ENCODE data around the gene EXOSC9. TPM values are rescaled to one million over a fixed set of nuclear protein-coding genes. Genes with fewer than 3 reads are reported as not detected.
A peak's percentile ranks its signal among the peaks of the same experiment; 100 is the strongest.
"Not testable (repeated sequence)": the region's sequence is repeated elsewhere in the genome, so short reads cannot be mapped to it uniquely, and the experiment has no call there.

EXOSC9 gene, protein sequence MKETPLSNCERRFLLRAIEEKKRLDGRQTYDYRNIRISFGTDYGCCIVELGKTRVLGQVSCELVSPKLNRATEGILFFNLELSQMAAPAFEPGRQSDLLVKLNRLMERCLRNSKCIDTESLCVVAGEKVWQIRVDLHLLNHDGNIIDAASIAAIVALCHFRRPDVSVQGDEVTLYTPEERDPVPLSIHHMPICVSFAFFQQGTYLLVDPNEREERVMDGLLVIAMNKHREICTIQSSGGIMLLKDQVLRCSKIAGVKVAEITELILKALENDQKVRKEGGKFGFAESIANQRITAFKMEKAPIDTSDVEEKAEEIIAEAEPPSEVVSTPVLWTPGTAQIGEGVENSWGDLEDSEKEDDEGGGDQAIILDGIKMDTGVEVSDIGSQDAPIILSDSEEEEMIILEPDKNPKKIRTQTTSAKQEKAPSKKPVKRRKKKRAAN
- polyA plus RNA-seq (2011; rRNA removed) (14.3 and 21.8 TPM in 2 replicates), polyA minus RNA-seq (2011; rRNA and poly(A)+ RNA removed) (17.0 and 17.2 TPM in 2 replicates)

DNA sequence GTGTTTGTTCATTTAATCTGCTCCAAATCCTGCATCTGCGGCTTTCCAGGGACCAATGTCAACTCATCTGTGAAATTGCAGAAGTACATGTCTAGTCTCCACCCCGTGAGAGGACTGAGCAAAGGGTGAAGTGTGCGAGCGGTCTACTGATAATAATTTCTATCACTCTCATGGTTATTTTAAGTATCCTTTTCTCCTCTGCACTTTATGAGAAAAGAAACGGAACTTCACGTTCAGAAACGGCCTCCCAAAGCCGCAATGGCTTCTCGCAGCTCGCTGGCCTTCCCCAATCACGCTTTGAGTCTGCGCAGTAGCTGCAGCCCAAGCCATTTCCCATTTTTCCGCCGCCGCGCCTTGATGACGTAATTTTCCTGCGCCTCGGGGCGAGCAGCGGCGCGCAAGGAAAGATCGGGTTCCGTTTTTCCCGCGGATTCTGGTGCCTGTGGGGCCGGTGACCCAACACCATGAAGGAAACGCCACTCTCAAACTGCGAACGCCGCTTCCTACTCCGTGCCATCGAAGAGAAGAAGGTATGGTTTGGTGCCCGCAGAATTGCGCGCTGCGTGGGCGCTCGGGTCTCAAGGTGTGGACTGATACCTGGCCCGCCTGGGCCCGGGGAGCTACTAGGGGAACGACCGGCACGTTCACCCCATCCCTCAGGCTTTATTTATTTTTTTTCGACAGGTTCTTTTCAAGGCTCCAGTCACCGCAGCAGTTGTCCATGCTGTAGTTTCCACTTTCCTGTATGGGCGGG, at the start of gene EXOSC9:
Gene EXOSC9 (plus strand): TSS at position 363 of the 754 bp plus-strand sequence. CDS start 102 bp downstream, at position 465.
- POLR2A ChIA-PET, result no interaction called here
- H3K4me3 ChIP-seq (ENCODE audit: low read depth, low read length), result peak within 1 kb of the TSS; percentile 72
- H3K27me3 ChIP-seq (ENCODE audit: control insufficient read depth, insufficient read depth, low read length), result no peaks in the 10 kb centered on the region
- DNase-seq (ENCODE audit: low read depth), result peak; percentile 60
- CTCF ChIA-PET, result interaction anchor here (0.6 to 1.5 kb wide), 3 partner anchors 12 to 126 kb away, joined by 3 read pairs; no protein-coding TSS in a partner anchor
- no peaks in the 10 kb centered on the region; the same call in none of the 2 replicates for H3K36me3 ChIP-seq (ENCODE audit: control insufficient read depth, insufficient read depth, low read length)
- TF ChIP-seq, protein P1, sequence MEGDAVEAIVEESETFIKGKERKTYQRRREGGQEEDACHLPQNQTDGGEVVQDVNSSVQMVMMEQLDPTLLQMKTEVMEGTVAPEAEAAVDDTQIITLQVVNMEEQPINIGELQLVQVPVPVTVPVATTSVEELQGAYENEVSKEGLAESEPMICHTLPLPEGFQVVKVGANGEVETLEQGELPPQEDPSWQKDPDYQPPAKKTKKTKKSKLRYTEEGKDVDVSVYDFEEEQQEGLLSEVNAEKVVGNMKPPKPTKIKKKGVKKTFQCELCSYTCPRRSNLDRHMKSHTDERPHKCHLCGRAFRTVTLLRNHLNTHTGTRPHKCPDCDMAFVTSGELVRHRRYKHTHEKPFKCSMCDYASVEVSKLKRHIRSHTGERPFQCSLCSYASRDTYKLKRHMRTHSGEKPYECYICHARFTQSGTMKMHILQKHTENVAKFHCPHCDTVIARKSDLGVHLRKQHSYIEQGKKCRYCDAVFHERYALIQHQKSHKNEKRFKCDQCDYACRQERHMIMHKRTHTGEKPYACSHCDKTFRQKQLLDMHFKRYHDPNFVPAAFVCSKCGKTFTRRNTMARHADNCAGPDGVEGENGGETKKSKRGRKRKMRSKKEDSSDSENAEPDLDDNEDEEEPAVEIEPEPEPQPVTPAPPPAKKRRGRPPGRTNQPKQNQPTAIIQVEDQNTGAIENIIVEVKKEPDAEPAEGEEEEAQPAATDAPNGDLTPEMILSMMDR (IDR thresholded peaks at IDR 0.05; ENCODE audit: insufficient read depth, low read depth, low read length), result no peak

DNA sequence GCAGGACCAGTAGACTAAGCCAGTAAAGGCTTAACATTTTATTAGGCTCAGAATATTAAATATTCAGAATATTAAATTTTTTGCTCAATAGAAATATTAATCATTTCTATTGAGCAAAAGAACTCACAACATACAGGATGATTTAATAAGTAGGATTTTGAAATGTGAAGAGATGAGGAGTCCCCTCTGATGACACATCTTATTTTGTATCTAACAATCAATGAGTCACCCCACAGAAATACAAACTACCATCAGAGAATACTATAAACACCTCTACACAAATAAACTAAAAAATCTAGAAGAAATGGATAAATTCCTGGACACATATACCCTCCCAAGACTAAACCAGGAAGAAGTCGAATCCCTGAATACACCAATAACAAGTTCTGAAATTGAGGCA, 49.0 kb upstream of the EXOSC9 start:
- H3K4me3 ChIP-seq (ENCODE audit: low read depth, low read length); POLR2A ChIA-PET; DNase-seq (ENCODE audit: low read depth); CTCF ChIA-PET; H3K27me3 ChIP-seq (ENCODE audit: control insufficient read depth, insufficient read depth, low read length); H3K36me3 ChIP-seq (ENCODE audit: control insufficient read depth, insufficient read depth, low read length): not testable (repeated sequence)

DNA sequence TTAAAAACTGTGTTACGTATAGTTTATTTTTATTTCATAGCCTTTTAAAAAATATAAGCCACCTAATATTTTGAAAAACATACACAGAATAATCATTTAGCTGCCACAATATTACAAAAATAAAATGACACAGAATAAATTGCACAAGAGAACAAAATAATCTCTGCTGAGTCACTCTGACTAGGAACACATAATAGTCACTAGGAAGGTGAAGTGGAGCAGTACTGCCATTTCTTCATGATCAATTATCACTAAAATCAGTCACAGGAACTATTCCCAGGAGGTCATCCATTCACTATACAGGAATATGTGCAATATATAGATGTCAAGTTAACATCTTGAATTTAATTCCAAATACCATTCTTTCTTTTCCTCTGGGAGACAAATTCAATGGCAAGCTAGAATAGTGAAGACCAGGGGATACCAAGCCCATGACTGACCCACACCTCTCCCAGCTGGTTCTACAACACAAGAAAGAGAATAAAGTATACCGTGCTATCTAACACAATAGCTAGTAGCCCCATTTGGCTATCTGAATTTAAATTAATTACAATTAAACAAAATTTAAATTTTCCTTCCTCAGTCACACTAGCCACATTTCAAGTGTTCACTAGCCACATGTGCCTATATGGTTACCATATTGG, 42.1 kb upstream of the EXOSC9 start:
- Histone ChIP-seq H3K36me3 (ENCODE audit: control insufficient read depth, insufficient read depth, low read length) (no peaks in the 10 kb centered on the region), H3K4me3 (ENCODE audit: low read depth, low read length) (no peak overlapping the region), H3K27me3 (ENCODE audit: control insufficient read depth, insufficient read depth, low read length) (no peaks in the 10 kb centered on the region)
- DNase-seq (ENCODE audit: low read depth), result no peak
- POLR2A ChIA-PET, result no interaction called here
- CTCF ChIA-PET, result interaction anchor here (2.2 kb wide), 1 partner anchor 20 kb away, joined by 8 read pairs; no protein-coding TSS in a partner anchor
- TF ChIP-seq, protein P1 (IDR thresholded peaks at IDR 0.05; ENCODE audit: insufficient read depth, low read depth, low read length), result no peak

DNA sequence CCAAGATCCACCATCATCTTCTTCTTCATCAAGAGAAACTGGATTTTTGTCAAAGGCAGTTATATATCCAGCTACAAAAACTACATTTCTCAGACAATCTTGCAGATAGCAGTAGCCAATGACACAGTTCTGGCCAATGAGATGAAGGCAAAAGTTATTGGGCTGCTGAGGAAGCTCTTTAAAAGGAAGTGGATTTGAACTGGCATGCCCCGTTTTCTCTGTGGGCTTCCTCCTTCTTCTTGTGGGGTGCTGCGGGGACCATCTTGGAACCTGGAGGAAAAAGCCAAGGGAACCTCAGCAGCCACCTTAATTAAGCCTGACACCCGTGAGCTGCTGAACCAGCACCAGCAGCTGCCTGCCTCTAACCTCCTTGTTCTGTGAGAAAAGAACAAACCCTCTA, 40.9 kb upstream of the EXOSC9 start:
- Histone ChIP-seq H3K27me3 (ENCODE audit: control insufficient read depth, insufficient read depth, low read length) (no peaks in the 10 kb centered on the region), H3K4me3 (ENCODE audit: low read depth, low read length) (no peak overlapping the region), H3K36me3 (ENCODE audit: control insufficient read depth, insufficient read depth, low read length) (no peaks in the 10 kb centered on the region)
- no peak for DNase-seq (ENCODE audit: low read depth)
- CTCF ChIA-PET, result interaction anchor here (1.4 to 2.2 kb wide), 2 partner anchors 21 to 23 kb away, joined by 3 to 8 read pairs; no protein-coding TSS in a partner anchor
- TF ChIP-seq, protein P1 (IDR thresholded peaks at IDR 0.05; ENCODE audit: insufficient read depth, low read depth, low read length), result no peak
- POLR2A ChIA-PET, result no interaction called here

DNA sequence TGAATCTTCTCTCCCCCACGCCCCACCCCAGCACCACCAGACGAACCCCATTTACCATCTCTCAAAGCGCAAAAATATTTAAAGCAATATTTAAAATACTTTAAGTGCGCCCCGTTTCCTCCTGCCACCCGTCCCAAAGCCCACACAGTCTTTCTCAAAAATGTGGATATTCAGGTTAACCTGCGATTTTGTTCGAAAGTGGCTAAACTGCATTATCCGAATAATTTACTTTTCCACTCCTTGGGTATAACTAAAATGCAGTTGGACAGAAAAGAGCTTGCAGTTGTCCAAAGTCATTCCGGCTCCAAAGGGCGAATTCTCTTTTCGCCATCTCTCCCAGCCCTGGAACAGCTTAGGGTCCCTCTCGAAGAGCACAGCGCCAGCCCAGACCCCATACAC, 36.8 kb upstream of the EXOSC9 start:
- TF ChIP-seq, protein P1 (IDR thresholded peaks at IDR 0.05; ENCODE audit: insufficient read depth, low read depth, low read length), result no peak
- DNase-seq (ENCODE audit: low read depth), result no peak
- POLR2A ChIA-PET, result interaction anchor here (0.5 kb wide), 1 partner anchor 115 kb away, joined by 8 read pairs; no protein-coding TSS in a partner anchor
- no peaks in the 10 kb centered on the region for H3K36me3 ChIP-seq (ENCODE audit: control insufficient read depth, insufficient read depth, low read length)
- H3K27me3 ChIP-seq (ENCODE audit: control insufficient read depth, insufficient read depth, low read length), result no peaks in the 10 kb centered on the region
- peak overlapping the region; percentile 48 for H3K4me3 ChIP-seq (ENCODE audit: low read depth, low read length)
- CTCF ChIA-PET, result interaction anchor here (1.2 kb wide), 1 partner anchor 8 kb away, joined by 3 read pairs; no protein-coding TSS in a partner anchor

Data from BJ (cell line).